Measurements from ENCODE around the gene EID2.

The EID2 gene

DNA sequence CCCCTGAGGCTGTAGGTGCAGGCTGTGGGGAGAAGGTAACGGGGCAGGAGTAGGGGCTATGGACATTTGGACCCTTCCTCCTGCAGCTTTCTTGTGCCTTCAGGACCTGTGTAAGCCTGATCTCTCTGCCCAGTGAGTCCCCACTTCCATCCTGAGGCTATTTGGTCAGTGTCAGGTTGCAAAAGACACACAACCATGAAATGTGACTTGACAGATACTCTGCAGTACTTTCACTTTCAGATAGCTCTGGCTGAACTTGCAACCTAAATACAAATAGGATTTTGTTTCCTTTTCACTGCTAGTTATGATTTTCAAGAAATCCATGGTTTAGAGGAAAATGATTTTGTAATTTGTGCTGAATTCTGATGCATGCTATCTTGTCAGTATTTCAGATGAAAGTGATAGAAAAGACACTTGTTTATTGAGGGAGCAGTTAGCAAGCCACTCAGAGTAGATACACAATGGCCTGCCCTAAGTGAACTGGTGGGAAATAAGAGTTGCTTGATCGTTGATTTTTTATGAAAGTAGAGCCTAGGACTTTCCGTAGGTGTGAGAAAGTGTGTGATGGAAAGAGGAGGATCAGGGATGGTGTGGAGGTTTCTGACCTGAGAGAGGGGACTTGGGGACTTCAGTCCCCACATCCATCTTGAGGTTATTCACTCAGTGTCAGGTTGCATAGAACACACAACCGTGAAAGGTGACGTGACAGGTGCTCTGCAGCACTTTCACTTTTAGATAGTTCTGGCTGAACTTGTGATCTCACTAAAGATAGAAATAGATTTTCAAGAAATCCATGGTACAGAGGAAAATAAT lies 18.1 kb upstream of the EID2 start:
- no peak overlapping the region for H3K27ac ChIP-seq (ENCODE audit: low read depth, low read length)
- H4K20me1 ChIP-seq (ENCODE audit: low read depth, low read length) = no peaks in the 10 kb centered on the region
- H2AFZ ChIP-seq (ENCODE audit: low read depth, low read length, severe bottlenecking) = no peak overlapping the region
- no peaks in the 10 kb centered on the region for H3K9me2 ChIP-seq (replicated peaks; ENCODE audit: insufficient read depth, low read length)
- TF ChIP-seq CTCF (IDR thresholded peaks at IDR 0.05; ENCODE audit: insufficient read depth, low read length, poor library complexity, severe bottlenecking) (no peak), EZH2phosphoT487 (conservative IDR thresholded peaks at IDR 0.05; ENCODE audit: low read length) (no peak)
- no peaks in the 10 kb centered on the region for H3K27me3 ChIP-seq (ENCODE audit: low read length)
- no peaks in the 10 kb centered on the region for H3K79me2 ChIP-seq (ENCODE audit: insufficient read depth, low read length)
- no peaks in the 10 kb centered on the region for H3K9me3 ChIP-seq (ENCODE audit: insufficient read depth, low read length)
- no peak overlapping the region for H3K4me3 ChIP-seq (ENCODE audit: insufficient read depth, low read length, poor library complexity, severe bottlenecking)
- H3K4me2 ChIP-seq (ENCODE audit: low read depth, low read length, poor library complexity, severe bottlenecking) = peak overlapping the region; percentile 44
- H3F3A ChIP-seq (ENCODE audit: insufficient read depth) = no peaks in the 10 kb centered on the region
- H3K36me3 ChIP-seq (ENCODE audit: low read length) = no peaks in the 10 kb centered on the region
- no peak overlapping the region for H3K9ac ChIP-seq (ENCODE audit: low read length)

GRCh38 chr19:39555883-39556282 lies 15.9 kb upstream of the EID2 start:
- Histone ChIP-seq H3K79me2 (ENCODE audit: insufficient read depth, low read length) (no peaks in the 10 kb centered on the region), H3K4me3 (ENCODE audit: insufficient read depth, low read length, poor library complexity, severe bottlenecking) (no peak overlapping the region), H3K9me2 (replicated peaks; ENCODE audit: insufficient read depth, low read length) (no peaks in the 10 kb centered on the region), H4K20me1 (ENCODE audit: low read depth, low read length) (no peaks in the 10 kb centered on the region), H3K27ac (ENCODE audit: low read depth, low read length) (no peak overlapping the region), H3K4me2 (ENCODE audit: low read depth, low read length, poor library complexity, severe bottlenecking) (no peak overlapping the region), H2AFZ (ENCODE audit: low read depth, low read length, severe bottlenecking) (no peak overlapping the region), H3F3A (ENCODE audit: insufficient read depth) (no peaks in the 10 kb centered on the region), H3K9me3 (ENCODE audit: insufficient read depth, low read length) (no peaks in the 10 kb centered on the region), H3K27me3 (ENCODE audit: low read length) (no peaks in the 10 kb centered on the region), H3K36me3 (ENCODE audit: low read length) (no peaks in the 10 kb centered on the region), H3K9ac (ENCODE audit: low read length) (no peak overlapping the region)
- TF ChIP-seq CTCF (IDR thresholded peaks at IDR 0.05; ENCODE audit: insufficient read depth, low read length, poor library complexity, severe bottlenecking) (no peak), EZH2phosphoT487 (conservative IDR thresholded peaks at IDR 0.05; ENCODE audit: low read length) (no peak)

GRCh38 chr19:39554701-39555311 lies 14.8 kb upstream of the EID2 start:
- H3K4me2 ChIP-seq (ENCODE audit: low read depth, low read length, poor library complexity, severe bottlenecking) = no peak overlapping the region
- H2AFZ ChIP-seq (ENCODE audit: low read depth, low read length, severe bottlenecking) = no peak overlapping the region
- H3K4me3 ChIP-seq (ENCODE audit: insufficient read depth, low read length, poor library complexity, severe bottlenecking) = no peak overlapping the region
- H3K27ac ChIP-seq (ENCODE audit: low read depth, low read length) = no peak overlapping the region
- no peaks in the 10 kb centered on the region for H3K36me3 ChIP-seq (ENCODE audit: low read length)
- H3K9me3 ChIP-seq (ENCODE audit: insufficient read depth, low read length) = no peaks in the 10 kb centered on the region
- no peaks in the 10 kb centered on the region for H3K79me2 ChIP-seq (ENCODE audit: insufficient read depth, low read length)
- no peaks in the 10 kb centered on the region for H3K27me3 ChIP-seq (ENCODE audit: low read length)
- H4K20me1 ChIP-seq (ENCODE audit: low read depth, low read length) = no peaks in the 10 kb centered on the region
- no peaks in the 10 kb centered on the region for H3K9me2 ChIP-seq (replicated peaks; ENCODE audit: insufficient read depth, low read length)
- no peaks in the 10 kb centered on the region for H3F3A ChIP-seq (ENCODE audit: insufficient read depth)
- H3K9ac ChIP-seq (ENCODE audit: low read length) = no peak overlapping the region
- TF ChIP-seq EZH2phosphoT487 (conservative IDR thresholded peaks at IDR 0.05; ENCODE audit: low read length) (no peak), CTCF (IDR thresholded peaks at IDR 0.05; ENCODE audit: insufficient read depth, low read length, poor library complexity, severe bottlenecking) (no peak)
